Measurements from ENCODE around the gene C2CD4D.

DNA sequence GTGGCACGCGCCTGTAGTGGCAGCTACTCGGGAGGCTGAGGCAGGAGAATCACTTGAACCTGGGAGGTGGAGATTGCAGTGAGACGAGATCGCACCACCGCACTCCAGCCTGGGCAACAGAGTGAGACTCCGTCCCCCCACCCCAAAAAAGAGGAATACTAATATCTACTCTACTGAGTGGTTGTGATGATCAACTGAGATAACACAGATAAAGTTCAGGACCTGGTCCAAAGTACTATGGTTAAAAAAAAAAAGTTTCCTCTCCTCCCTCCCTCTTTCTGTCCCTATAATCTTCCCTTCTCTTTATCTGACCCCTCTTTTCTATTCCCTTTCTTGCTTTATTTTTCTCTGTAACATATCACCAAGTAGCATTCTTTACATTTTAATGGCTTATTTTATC is 4.0 kb downstream of the C2CD4D start:
- TF ChIP-seq, protein P1, sequence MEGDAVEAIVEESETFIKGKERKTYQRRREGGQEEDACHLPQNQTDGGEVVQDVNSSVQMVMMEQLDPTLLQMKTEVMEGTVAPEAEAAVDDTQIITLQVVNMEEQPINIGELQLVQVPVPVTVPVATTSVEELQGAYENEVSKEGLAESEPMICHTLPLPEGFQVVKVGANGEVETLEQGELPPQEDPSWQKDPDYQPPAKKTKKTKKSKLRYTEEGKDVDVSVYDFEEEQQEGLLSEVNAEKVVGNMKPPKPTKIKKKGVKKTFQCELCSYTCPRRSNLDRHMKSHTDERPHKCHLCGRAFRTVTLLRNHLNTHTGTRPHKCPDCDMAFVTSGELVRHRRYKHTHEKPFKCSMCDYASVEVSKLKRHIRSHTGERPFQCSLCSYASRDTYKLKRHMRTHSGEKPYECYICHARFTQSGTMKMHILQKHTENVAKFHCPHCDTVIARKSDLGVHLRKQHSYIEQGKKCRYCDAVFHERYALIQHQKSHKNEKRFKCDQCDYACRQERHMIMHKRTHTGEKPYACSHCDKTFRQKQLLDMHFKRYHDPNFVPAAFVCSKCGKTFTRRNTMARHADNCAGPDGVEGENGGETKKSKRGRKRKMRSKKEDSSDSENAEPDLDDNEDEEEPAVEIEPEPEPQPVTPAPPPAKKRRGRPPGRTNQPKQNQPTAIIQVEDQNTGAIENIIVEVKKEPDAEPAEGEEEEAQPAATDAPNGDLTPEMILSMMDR (IDR thresholded peaks at IDR 0.05) = no peak
- TF ChIP-seq SIN3A (IDR thresholded peaks at IDR 0.05; ENCODE audit: borderline replicate concordance, insufficient read depth, low read depth, low read length) = no peak
- no peak for TF ChIP-seq TCF7L2 (IDR thresholded peaks at IDR 0.05; ENCODE audit: low read depth, low read length)

Measured in Panc1 (cell line).